ENCODE measurements around the gene EXTL1. TPM values are rescaled to one million over a fixed set of nuclear protein-coding genes. Genes with fewer than 3 reads are reported as not detected.

The EXTL1 gene
- total and polyA plus RNA-seq, 2 of the 4 experiments (the other 2 are of a cell fraction), result 0.90 to 5.2 TPM

DNA sequence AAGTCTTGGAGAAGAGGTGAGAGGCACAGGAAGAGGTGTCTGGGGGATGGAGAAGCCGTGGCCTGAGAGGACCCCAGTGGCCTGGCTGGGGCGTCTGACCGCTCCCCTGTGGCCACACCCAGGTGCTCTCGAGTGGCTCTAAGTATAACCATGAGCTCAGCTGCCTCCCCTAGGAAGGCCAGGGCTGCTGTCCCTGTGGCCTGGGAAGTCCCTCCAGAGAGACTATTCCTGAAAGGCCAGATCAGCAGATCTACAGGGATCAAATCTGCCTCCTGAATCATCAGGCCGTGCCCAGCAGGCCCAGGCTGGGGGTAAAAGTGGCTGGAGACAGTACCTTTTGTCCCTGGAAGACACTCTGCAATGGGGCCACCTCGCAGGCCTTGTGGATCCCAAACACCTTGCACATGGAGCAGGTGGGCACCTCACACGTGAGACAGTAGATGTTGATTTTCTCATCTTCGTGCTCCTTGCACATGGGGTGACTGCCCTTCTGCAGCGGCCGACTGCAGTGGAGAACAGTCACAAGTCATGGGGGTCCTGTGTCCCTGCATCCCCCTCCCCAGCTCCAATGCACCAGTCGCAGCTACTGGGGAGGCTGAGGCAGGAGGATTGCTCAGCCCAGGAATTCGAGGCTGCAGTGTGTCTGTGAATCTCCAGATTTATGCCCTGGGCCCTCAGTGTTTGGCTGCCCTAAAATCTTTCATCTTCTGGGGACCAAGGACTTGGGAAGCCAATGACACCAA, 39.4 kb downstream of the EXTL1 start:
- Histone ChIP-seq H3K27ac (ENCODE audit: insufficient read depth, low read length) (no peak overlapping the region), H3K4me1 (ENCODE audit: control insufficient read depth, insufficient read depth, low read length) (no peaks in the 10 kb centered on the region)

More for the DNA sequence above, 39.4 kb downstream of the EXTL1 start:
- ChIA-PET POLR2A (ENCODE audit: unreplicated experiment) (no interaction called here), CTCF (no interaction called here)
- in situ Hi-C loops (cut with MboI; ENCODE audit: low sequenced_read_pairs) (no loop called here), intact Hi-C loops (cut with micrococcal nuclease) (no loop called here), dilution Hi-C loops (cut with HindIII; ENCODE audit: low sequenced_read_pairs, unreplicated experiment) (no loop called here)
- ATAC-seq (ENCODE audit: low read depth) (no peak), DNase-seq (no peak)
- Histone ChIP-seq H3K9ac (ENCODE audit: low read depth, low read length) (no peak overlapping the region), H2BK120ac (ENCODE audit: low read depth, low read length) (no peak overlapping the region), H3K4me3 (ENCODE audit: insufficient read depth, low read depth, low read length) (no peak overlapping the region), H2AFZ (replicated peaks; ENCODE audit: low read length, poor library complexity) (no peak overlapping the region), H2BK5ac (ENCODE audit: low read depth, low read length, poor library complexity, severe bottlenecking) (no peak overlapping the region), H3K9me3 (ENCODE audit: control insufficient read depth, insufficient read depth, low read length) (no peaks in the 10 kb centered on the region), H3K9me1 (ENCODE audit: insufficient read depth, low read length) (0 out of 2 replicates have a peak, but pooled peaks cover 3% of the 10 kb centered on the region), H3K18ac (ENCODE audit: low read depth, low read length) (no peak overlapping the region), H3K23ac (ENCODE audit: low read depth, low read length) (no peak overlapping the region), H3K4ac (ENCODE audit: low read depth, low read length) (no peak overlapping the region), H2BK15ac (ENCODE audit: low read depth, low read length) (no peak overlapping the region), H3K14ac (replicated peaks; ENCODE audit: low read depth, low read length) (no peak overlapping the region), H3K4me2 (ENCODE audit: low read depth, low read length) (no peak overlapping the region), H4K20me1 (ENCODE audit: insufficient read depth, low read length) (no peaks in the 10 kb centered on the region), H2BK20ac (ENCODE audit: low read depth, low read length) (no peak overlapping the region), H3K36me3 (ENCODE audit: control insufficient read depth, insufficient read depth, low read length) (no peaks in the 10 kb centered on the region), H2AK5ac (ENCODE audit: low read depth, low read length) (no peak overlapping the region), H2AK9ac (replicated peaks; ENCODE audit: low read depth, low read length, poor library complexity) (no peak overlapping the region), H4K5ac (ENCODE audit: low read depth, low read length) (no peak overlapping the region), H3K56ac (ENCODE audit: extremely low read depth, insufficient read depth, low read length) (no peak overlapping the region), H4K91ac (ENCODE audit: insufficient read depth, low read depth, low read length) (no peak overlapping the region), H3K79me1 (ENCODE audit: low read depth in 1 of 2, low read length in 2 of 2) (no peaks in the 10 kb centered on the region), H3K27me3 (ENCODE audit: control insufficient read depth, insufficient read depth, low read length) (peaks cover 74% of the 10 kb centered on the region), H4K8ac (ENCODE audit: low read depth in 2 of 2, low read length in 2 of 2) (no peak overlapping the region)
- TF ChIP-seq MAZ (IDR thresholded peaks at IDR 0.05; ENCODE audit: borderline replicate concordance, low read depth, low read length) (no peak), MAFK (IDR thresholded peaks at IDR 0.05; ENCODE audit: low read depth, low read length) (no peak), RFX5 (IDR thresholded peaks at IDR 0.05; ENCODE audit: low read depth, low read length) (no peak), USF2 (IDR thresholded peaks at IDR 0.05; ENCODE audit: low read depth, low read length) (no peak), CHD1 (IDR thresholded peaks at IDR 0.05; ENCODE audit: low read depth, low read length) (no peak), RCOR1 (IDR thresholded peaks at IDR 0.05; ENCODE audit: insufficient replicate concordance, low read length) (no peak), RAD21 (IDR thresholded peaks at IDR 0.05; ENCODE audit: low read length) (no peak), ELK1 (IDR thresholded peaks at IDR 0.05; ENCODE audit: borderline replicate concordance, low read depth, low read length) (no peak), POLR2A (IDR thresholded peaks at IDR 0.05; ENCODE audit: low read depth, low read length) (no peak), SMC3 (IDR thresholded peaks at IDR 0.05; ENCODE audit: low read depth, low read length) (no peak)
- 69% methylated on average over 2 of the region's 12 CpGs; no CpG with 5 or more reads in 1 of the 2 experiments for WGBS, 2 experiments (ENCODE audit: extremely low coverage in 2 of 2, insufficient read length in 1 of 2)
- BruUV-seq (replicated peaks), result no TSS peak

All from IMR-90 (cell line).